ENCODE results near the gene STX5.
"Not testable (repeated sequence)": the region's sequence is repeated elsewhere in the genome, so short reads cannot be mapped to it uniquely, and the experiment has no call there.

STX5 gene

DNA sequence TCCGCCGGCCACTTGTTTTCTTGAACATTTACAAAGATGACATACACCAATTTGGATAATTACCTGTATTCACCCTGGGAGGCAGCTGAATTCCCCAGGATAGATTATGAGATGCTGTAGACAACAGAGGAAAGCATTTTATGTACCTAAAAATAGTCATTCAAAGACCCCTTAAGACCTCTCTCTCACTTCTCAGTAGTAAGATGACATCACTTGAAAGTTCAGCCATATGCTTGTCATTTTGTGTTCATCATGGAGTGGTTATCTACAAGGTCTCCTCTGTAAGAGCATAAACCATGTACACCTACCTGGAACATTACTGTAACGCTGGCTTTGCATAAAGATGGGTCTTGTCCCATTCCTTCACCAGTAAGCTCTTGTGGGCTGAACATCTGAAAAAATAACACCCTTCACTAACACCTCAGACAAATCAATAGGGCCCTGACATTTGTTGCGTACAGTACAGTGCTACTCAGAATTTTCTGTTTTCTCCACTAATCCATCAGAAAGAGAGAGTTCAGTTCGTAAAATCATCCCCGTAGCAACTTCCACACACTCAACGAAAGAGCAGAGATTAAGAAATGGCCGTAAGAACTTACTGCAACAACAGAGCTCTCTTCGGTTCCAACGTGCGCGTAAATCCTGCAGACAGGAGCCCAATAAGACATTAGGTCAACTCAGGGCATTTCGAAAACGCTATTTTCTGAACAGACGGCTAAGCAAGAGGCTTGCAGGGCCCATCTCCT, 23.1 kb upstream of the STX5 start:
- DNase-seq (ENCODE audit: low read depth, low spot score), result no peak

DNA sequence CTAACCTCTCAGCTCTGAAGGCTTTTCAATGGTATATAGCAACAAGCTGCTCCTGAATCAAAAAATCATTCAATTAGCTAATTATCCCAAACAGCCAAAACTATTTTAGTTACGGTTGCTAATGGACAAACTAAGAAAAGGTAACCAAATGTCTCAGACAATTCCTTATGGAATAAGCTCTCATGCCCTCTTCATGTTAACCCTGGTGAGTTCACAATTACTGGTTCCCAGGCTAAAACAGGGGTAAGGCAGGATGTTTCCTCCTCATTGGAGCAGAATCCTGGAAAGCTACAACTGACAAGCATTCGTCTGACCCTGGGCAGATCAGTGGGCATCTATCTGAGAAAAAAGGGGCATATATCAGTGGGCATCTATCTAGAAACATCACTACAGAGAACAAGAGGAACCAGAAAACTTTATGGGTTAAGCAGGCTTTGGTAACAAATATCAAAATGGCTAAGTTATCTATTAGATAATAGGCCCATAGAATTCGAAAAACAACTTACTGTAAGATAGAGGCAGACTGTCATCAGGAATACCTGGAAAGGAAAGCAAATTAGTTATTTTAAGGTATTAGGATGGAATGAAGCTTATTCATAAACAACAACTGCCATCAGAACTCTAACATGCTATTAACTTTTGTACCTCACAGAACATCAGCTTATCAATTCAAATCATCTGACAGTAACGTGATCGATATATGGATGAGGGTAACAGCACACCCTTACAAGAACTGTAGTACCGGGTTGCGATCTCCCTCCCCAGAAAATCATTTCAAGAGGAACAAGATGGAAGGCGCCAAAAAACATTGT, 22.4 kb upstream of the STX5 start:
- DNase-seq (ENCODE audit: low read depth, low spot score), result no peak

DNA sequence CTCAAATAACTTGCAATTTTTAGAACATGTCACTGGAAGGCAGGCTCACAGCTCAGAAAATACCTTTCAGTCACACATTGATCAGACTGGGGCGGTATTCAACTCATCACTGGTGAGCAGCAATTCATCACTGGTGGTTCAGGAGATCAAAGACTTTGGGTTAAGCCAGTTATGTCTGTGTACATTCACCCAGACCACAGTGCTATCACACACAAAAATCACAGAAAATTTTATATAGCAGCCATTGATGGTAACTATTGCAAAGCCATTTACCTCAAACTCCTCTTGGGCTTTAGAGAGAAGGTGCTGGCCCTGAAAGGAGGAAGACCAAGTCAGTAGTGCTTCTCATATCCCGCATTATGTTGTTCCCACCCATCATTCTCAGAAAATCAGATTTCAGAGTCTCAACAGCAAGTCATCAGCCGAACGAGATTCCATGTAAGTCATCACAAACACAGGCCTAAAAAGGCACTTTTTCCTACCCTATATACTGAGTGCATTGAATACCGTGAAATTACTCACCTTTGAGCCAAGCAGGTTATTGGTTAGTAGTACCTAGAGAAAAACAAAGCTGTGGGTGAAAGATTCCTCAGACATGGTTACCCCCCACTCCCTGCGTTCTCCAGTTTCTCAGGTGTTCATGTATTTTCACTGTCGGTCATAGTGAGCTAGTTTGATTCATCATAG, 21.6 kb upstream of the STX5 start:
- no peak for DNase-seq (ENCODE audit: low read depth, low spot score)

DNA sequence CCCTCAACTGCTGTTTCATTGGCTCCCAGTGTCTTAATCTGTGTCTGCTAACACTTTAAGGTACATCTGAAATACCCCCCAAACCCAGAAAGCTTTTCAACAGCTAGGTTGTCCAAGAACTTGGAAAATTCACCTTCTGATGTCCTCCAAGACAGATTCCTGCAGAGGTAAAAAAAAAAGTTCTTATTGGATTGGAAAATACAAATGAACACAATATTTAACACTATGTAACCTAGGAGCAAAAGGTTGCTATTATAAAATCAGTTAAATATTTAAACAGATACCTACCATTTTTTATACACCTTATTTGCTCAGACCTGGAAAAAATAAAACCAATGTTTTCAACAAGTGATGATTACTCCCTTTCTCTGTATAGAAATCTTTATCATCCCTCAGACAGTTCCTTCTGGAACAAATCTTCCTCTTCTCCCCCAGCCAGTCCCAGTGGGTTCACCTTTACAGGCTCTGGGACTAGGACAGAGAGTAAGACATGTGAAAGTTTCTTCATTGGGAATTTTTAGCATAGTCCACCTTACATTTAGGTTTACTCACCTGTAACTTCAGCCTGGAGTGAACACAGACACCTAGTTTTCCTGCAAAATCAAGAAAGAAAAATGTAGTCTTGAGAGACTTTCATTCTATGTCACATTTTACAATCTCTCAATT, 20.8 kb upstream of the STX5 start:
- no peak for DNase-seq (ENCODE audit: low read depth, low spot score)

DNA sequence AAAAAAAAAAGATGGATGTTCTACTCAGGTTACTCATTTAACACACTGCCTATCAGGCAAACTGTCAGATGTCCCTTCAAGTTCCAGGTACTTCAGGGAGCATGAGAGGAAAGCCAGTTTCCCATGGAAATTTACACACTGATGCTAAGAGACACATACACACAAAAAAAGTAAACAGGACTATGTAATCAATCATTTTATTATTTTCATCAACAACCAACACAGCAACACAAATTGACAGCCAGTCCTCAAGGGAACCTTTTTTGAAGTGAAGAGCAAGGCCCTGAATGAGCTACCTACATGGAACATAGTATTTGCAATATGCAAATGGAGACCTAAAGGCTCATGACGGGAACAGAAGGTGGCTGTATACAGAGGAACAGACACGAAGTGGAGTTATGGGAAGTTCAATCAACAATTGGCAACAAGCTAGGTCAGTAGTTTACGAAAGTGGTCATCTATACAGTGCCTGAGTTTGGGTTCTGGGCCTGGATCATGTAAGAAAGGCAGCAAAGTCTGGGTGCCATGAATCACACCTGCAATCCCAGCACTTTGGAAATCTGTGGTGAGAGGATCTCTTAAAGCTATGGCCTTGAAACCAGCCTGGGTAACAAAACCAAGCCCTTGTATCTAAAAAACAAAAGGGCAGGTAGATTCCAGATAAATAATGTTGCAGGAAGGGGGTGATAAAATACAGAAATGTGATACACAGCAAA, 20.1 kb upstream of the STX5 start:
- DNase-seq (ENCODE audit: low read depth, low spot score), result no peak

DNA sequence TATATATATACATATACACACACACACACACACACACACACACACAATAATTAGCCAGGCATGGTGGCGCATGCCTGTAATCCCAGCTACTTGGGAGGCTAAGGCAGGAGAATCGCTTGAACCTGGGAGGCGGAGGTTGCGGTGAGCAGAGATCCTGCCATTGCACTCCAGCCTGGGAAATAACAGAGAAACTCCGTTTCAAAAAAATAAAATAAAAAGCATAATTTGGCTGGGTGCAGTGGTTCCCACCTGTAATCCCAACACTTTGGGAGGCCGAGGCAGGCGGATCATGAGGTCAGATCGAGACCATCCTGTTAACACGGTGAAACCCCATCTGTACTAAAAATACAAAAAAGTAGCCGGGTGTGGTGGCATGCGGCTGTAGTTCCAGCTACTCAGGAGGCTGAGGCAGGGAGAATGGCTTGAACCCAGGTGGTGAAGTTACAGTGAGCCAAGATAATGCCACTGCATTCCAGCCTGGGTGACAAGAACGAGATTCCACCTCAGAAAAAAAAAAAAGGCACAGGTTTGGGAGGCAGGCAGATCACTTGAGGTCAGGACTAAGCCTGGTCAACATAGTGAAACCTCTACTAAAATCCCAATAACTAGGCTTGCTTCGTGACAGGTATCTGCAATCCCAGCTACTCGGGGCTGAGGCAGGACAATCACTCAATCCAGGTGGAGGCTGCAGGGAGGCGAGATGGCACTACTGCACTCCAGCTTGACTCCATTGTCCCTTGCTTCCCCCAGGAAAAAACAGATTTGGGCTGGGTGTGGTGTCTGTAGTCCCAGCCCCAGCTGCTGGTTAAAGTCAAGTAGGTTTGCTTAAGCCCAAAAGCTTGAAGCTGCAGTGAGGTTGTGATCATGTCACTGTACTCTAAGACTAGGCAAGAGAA, 19.3 kb upstream of the STX5 start:
- DNase-seq (ENCODE audit: low read depth, low spot score), result no peak

DNA sequence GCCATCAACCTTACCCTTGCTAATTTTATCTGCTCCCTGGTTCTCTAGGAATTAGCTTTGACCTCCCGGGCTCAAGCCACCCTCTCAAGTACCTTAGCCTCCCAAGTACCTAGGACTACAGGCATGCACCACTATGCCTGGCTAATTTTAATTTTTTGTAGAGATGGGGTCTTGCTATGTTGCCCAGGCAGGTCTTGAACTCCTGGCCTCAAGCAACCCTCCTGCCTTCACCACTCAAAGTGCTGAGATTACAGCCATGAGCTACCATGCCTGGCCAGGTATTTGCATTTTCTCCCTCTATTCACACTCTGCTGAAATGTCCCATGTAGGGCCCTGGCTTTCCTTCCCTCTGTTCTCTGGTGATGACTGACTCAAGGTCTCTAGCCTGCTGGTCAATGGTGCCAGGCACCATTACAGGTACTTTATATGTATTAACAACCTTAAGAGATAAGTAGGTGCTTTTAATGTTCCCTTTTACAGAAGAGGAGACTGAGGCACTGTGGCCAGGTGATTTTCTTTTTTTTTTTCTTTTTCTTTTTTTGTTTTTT, 16.0 kb upstream of the STX5 start:
- no peak for DNase-seq (ENCODE audit: low read depth, low spot score)

DNA sequence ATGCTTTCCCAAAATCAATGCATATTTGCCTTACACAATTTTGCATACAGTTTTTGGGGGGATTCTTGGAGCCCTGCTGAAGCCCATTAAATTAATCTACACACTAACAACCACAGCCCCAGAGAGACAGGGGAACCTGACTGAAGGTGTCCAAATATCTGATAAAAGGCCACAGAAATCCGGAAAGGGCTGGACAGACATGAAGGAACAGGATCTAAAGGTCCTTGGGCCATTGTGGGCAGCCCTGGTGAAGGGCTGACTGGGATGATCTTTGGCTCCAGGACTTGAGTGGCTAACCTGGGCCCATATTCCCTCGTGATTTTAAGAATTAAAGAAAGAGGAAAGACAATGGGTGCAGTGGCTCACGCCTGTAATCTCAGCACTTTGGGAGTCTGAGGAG, 14.3 kb upstream of the STX5 start:
- DNase-seq (ENCODE audit: low read depth, low spot score), result no peak

DNA sequence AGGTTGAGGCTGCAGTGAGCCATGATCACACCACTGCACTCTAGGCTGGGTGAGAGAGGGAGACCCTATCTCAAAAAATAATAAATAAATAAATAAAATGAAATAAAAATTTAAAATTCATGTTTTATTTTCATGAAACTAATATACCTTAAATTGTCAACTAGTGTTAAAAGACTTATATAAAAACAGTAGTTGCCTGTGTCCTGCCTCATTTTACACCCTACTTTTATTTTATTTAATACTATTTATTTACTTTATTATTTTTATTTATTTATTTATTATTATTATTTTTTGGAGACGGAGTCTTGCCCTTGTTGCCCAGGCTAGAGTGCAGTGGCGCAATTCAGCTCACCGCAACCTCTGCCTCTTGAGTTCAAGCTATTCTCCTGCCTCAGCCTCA, 12.3 kb upstream of the STX5 start:
- DNase-seq (ENCODE audit: low read depth, low spot score), result no peak

DNA sequence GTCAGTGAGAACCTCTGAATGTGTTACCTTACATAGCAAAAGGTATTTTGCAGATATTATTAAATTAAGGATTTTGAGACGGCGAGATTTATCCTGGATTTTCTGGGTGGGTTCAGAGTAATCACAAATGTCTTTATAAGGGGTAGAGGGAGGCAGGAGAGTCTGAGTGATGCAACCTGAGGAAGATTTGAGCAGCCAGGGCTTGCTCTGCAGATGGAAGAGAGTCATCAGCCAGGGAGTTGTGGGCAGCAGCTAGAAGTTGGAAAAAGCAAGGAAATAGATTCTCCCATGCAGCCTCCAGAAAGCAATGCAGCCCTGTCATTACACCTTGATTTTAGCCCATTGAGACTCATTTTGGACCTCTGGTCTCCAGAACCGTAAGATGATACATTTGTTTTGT, 11.6 kb upstream of the STX5 start:
- no peak for DNase-seq (ENCODE audit: low read depth, low spot score)

DNA sequence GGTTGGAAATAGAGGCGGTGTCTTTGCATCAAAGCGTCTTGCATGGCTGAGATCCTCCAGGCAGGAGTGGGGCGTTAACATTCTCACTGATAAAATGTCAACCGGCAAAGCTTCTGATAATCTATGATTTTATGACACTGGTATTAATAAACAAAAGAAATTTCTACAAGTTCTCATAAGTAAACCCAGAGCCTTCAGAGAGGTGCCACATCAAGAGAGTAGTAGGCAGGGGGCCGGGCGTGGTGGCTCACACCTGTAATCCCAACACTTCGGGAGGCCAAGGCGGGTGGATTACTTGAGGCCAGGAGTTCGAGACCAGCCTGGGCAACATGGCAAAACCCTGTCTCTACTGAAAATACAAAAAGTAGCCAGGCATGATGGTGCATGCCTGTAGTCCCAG, 11.0 kb upstream of the STX5 start:
- not testable (repeated sequence) for DNase-seq (ENCODE audit: low read depth, low spot score)

DNA sequence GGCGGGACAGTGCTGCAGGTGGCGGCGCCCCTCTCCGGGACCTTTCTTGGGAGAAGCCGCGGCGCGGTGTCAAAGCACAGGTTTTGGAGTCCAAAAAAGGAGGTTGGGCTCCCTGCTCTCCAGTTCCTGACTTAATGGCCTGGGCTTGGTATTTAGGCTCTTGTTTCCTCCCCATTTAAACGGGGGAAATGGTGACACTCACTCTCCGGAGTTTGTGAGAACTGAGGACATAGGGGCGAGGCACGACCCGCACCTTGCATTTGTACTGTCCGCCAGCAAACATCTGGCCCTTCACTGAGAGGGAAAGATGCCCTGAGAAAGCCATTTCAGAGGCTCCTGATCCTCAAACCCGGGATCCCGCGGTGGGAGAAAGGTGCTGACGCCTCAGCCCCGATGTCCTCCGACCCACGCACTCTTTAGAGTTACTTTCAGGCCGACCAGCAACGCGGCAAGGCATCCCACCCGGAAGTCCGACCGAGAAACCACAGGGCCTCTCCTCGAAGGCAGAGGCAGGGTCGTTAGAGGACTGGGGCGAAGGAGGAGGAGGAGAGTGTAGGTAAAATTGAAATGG, 10.4 kb upstream of the STX5 start:
- no peak for DNase-seq (ENCODE audit: low read depth, low spot score)

DNA sequence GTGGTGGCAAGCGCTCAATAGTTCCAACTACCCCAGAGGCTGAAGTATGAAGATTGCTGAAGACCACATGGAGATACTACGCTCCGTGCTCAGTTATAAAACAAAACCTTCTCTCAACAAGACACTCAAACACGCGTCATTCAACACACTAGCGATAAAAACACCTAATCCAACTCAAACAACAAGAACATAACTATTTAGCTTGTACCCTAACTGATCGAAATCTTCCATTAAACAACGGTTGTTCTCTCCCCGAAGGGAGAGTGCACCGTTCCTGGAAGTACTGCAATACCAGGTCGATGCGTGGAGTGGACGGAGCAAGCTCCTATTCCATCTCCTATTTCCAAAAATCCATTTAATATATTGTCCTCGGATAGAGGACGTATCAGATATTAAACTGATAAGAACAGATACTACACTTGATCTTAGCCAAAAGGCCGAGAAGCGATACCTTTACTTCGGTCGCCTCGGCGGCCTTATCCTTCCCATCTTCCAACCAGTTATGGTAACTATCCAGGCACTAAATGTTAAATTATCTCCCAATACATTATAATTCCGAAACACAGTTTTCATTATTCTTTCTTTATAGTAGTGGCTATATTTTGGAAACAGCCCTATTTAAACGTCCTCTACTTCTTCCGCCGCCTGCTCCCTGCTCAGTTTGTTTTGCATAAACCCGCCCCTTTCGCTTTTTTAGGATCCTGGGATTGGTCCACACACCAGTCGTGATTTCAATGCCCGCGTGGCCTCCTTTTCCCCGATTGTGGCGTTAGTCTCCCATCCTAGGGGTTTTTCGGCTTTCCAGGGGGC, 9.7 kb upstream of the STX5 start:
- peak; percentile 75 for DNase-seq (ENCODE audit: low read depth, low spot score)

DNA sequence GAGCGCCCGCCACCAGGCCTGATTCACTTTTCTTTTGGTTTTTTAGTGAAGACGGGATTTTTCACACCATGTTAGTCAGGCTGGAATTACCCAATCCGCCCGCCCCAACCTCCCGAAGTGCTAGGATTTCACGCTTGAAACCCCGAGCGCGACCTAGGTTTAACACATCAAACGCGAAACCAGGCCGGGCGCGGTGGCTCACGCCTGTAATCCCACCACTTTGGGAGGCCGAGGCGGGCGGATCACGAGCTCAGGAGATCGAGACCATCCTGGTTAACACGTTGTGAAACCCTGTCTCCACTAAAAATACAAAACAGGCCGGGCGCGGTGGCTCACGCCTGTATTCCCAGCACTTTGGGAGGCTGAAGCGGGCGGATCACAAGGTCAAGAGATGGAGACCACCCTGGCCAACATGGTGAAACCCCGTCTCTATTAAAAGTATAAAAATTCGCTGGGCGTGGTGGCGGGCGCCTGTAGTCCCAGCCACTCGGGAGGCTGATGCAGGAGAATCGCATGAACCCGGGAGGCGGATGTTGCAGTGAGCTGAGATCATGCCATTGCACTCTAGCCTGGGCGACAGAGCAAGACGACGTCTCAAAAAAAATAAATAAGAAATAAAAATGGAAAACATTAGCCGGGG, 9.0 kb upstream of the STX5 start:
- peak; percentile 61 for DNase-seq (ENCODE audit: low read depth, low spot score)

DNA sequence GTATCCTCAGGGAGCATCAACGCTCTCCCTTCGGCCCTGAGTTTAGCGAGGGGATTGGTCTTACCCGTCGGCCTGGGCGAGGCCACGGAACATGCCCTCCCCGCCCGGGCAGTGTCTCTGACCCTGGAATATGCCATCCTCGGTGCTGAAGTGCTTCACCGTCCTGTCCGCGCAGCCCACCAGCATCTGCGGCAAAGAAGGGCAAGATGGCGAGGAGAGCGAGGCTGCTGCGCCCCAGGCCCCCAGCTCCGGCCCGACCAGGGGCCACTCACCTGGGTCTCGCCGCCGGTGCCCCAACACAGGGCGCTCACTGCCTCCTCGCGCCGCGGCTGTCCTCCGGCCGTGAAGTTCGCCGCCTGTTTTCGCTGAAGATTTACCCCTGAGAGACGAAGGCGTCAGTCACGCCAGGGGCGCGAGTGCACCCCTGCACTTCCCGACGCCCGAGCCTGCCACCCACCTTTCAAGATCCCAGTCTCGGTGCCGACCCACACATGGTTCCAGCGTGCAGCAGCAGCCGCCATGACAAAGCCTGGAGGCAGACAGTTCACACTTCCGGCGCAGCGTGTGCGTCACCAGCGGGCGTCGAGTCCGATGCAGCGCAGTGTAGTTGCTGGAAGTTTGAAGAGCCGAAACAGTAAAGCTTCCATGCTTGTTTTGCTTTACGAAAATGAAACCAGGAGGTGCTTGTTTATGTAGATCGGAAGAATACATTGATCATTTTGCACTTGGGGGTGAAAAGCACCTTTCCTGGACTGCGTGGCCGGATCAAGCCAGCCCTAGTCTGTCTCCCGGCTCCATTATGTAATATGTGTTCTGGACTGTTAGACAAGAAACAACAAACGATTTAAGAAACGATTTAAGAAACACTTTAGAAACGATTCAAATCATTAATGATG, 7.4 kb upstream of the STX5 start, which contains the start of gene WDR74:
Gene WDR74, minus strand, starts transcription at position 541 of the 896 bp plus-strand sequence. Its CDS starts 20 bp downstream, at position 521.
- DNase-seq (ENCODE audit: low read depth, low spot score), result peak; percentile 89

DNA sequence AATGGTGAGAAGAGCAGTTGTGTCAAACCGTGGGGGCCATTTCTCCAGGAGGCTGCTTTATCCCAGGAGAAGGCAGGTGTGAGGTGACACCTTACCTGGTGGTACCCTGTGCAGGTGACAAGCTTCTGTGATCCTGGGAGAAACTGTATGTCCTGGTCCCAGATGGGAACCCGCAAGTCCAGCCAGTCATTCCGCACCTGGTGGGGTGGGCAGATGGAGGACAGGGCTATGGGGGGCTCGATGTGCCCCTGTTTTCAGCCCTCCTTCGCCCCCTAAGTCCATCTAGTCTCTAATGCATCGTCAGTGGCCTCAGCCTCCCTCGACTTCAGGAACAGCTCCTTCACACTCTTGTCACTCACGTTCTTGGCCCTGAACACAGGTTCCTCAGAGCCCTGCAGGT, 3.5 kb upstream of the STX5 start:
- no peak for DNase-seq (ENCODE audit: low read depth, low spot score)

Data from activated CD4-positive, CD25-positive, alpha-beta regulatory T cell treated with anti-CD3 and anti-CD28 coated beads, Interleukin-2, amount 50 U/mL, for 16 hours (primary cell).